Vagina (tissue), 2 donors: ENCODE results near the gene USP46. TPM values are rescaled to one million over a fixed set of nuclear protein-coding genes. Genes with fewer than 3 reads are reported as not detected.

Source experiments
- DNase-seq, 2 donors: peaks; one replicate each; pipeline ENCODE4 v3.0.0-alpha.2; 2017; ENCODE audit errors: extremely low spot score in 2 of 2
- H3K27ac ChIP-seq: fragments of 200-600 bp; sonication (generic); one replicate; pipeline ENCODE4 v1.5.1; 2019
- H3K27me3 ChIP-seq: fragments of 200-600 bp; sonication (generic); one replicate; pipeline ENCODE4 v1.5.1; 2019
- H3K36me3 ChIP-seq, 2 donors: fragments of 200-600 bp; sonication (generic); one replicate each; pipeline ENCODE4 v1.5.1; 2017 to 2019
- H3K4me1 ChIP-seq: fragments of 200-600 bp; sonication (generic); one replicate; pipeline ENCODE4 v1.5.1; 2019
- H3K4me3 ChIP-seq, 2 donors: fragments of 200-600 bp; sonication (generic); 1 replicate in 1 of 2; 2 replicates in 1 of 2; pipeline ENCODE4 v1.5.1; 2016 to 2019
- H3K9me3 ChIP-seq: fragments of 200-600 bp; sonication (generic); one replicate; pipeline ENCODE4 v1.5.1; 2019
- POLR2A ChIP-seq, 2 donors: fragments of 450-650 bp; IDR thresholded peaks; one replicate each; pipeline ENCODE4 v1.6.1; 2017; ENCODE audit warnings: antibody characterized with exemption in 2 of 2, mild to moderate bottlenecking in 2 of 2, moderate library complexity in 2 of 2
- POLR2AphosphoS5 ChIP-seq, 2 donors: sonication (generic); formaldehyde crosslinking; IDR thresholded peaks; one replicate each; pipeline ENCODE4 v1.9.0; 2017; ENCODE audit warnings: antibody characterized with exemption in 2 of 2, mild to moderate bottlenecking in 2 of 2, low read depth in 1 of 2; ENCODE audit not compliant: insufficient read depth in 1 of 2
- intact Hi-C: fragments of 100-400 bp; cut with DNase I; formaldehyde crosslinking; loops from one replicate; pipeline ENCODE4 v1.15.1; 2023
- total RNA-seq: library from RNA; depleted of rRNA; stranded (reverse); fragments of >200 nt; gene quantifications from one replicate; pipeline ENCODE4 v1.2.3, GENCODE V29; 2016
- TF ChIP-seq, protein P1 (sequence below), 3 experiments: fragments of 450-650 bp in 2 of 3; fragments of 200-600 bp in 1 of 3; sonication (generic) in 1 of 3; IDR thresholded peaks; one replicate each; pipeline ENCODE4 v1.5.1; 2017 to 2019; ENCODE audit warnings: antibody characterized with exemption in 3 of 3, mild to moderate bottlenecking in 2 of 3, moderate library complexity in 2 of 3

Gene USP46
- total RNA-seq, 1 donor from 2014 or later: 10.6 TPM

DNA sequence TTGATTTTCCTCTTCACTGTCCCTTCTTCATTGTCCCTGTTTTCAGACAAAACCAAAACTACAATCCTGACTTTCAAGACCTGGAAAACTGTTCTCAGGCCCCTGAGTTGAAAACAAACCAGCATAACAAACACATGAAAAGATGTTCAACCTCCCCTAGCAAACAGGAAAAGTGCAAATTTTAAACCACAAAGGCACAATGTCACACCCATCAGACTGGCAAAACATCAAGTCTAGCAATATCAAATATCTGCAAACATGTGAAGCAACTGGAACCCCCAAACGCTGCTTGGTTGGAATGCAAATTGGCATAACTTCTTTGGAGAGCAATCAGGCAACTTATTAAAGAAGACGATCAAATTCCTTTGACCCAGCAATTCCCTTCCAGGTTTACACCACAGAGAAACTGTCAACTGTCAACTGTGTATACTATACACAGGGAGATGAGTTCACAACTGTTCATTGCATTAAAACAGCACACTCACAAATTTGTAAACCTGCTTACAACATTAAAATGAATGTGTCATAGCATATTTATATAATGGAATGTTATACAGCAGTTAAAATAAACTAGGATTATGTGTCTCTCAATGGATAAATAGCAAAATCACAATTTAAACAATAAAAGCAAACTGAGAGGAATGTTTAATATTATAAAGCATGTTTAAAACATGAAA lies 7.0 kb downstream of the USP46 start:
- no peak for TF ChIP-seq POLR2AphosphoS5 (IDR thresholded peaks at IDR 0.05; ENCODE audit: insufficient read depth in 1 of 2, low read depth in 1 of 2)
- intact Hi-C loops: no loop called here
- Histone ChIP-seq H3K27me3 (no peaks in the 10 kb centered on the region), H3K4me1 (peaks cover 46% of the 10 kb centered on the region), H3K9me3 (no peaks in the 10 kb centered on the region), H3K36me3 (no peaks in the 10 kb centered on the region), H3K4me3 (no peak overlapping the region), H3K27ac (no peak overlapping the region)
- DNase-seq: peak in 1 of 2 donors; percentile 9

- intact Hi-C loops: no loop called here
- Histone ChIP-seq H3K36me3 (no peaks in the 10 kb centered on the region), H3K27me3 (no peaks in the 10 kb centered on the region), H3K4me3 (no peak overlapping the region), H3K9me3 (no peaks in the 10 kb centered on the region), H3K4me1 (peaks cover 39% of the 10 kb centered on the region), H3K27ac (no peak overlapping the region)
- TF ChIP-seq, protein P1, sequence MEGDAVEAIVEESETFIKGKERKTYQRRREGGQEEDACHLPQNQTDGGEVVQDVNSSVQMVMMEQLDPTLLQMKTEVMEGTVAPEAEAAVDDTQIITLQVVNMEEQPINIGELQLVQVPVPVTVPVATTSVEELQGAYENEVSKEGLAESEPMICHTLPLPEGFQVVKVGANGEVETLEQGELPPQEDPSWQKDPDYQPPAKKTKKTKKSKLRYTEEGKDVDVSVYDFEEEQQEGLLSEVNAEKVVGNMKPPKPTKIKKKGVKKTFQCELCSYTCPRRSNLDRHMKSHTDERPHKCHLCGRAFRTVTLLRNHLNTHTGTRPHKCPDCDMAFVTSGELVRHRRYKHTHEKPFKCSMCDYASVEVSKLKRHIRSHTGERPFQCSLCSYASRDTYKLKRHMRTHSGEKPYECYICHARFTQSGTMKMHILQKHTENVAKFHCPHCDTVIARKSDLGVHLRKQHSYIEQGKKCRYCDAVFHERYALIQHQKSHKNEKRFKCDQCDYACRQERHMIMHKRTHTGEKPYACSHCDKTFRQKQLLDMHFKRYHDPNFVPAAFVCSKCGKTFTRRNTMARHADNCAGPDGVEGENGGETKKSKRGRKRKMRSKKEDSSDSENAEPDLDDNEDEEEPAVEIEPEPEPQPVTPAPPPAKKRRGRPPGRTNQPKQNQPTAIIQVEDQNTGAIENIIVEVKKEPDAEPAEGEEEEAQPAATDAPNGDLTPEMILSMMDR (IDR thresholded peaks at IDR 0.05): no peak
- TF ChIP-seq POLR2AphosphoS5 (IDR thresholded peaks at IDR 0.05; ENCODE audit: insufficient read depth in 1 of 2, low read depth in 1 of 2) (no peak), POLR2A (IDR thresholded peaks at IDR 0.05) (no peak)
- DNase-seq: peak in 1 of 2 donors; percentile 43
These were observed 10.3 kb downstream of the USP46 start for GRCh38 chr4:52648836-52649235.

DNA sequence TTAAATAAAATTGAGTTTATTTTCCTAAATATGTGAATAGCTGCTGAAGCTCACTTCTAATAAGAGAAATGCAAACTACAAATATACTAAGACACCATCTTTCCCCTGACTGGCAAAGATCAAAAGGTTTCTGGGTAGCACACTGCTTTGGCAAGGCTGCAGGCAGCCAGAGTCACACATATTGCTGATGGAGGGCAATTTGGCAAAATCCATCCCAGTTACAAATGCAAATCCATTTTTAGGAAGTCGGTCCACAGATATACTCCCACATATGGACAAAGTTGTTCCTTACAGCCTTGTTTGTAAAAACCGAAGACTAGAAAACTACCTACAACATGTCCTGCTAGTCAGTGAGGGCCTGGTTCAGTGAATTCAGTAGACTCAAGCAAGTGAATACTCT lies 12.4 kb downstream of the USP46 start:
- Histone ChIP-seq H3K36me3 (no peaks in the 10 kb centered on the region), H3K9me3 (no peaks in the 10 kb centered on the region), H3K4me1 (peaks cover 53% of the 10 kb centered on the region), H3K27me3 (no peaks in the 10 kb centered on the region), H3K27ac (no peak overlapping the region), H3K4me3 (no peak overlapping the region)
- peak in 1 of 2 donors; percentile 34 for DNase-seq
- TF ChIP-seq, protein P1 (IDR thresholded peaks at IDR 0.05): no peak
- no peak for TF ChIP-seq POLR2AphosphoS5 (IDR thresholded peaks at IDR 0.05; ENCODE audit: insufficient read depth in 1 of 2, low read depth in 1 of 2)
- TF ChIP-seq POLR2A (IDR thresholded peaks at IDR 0.05): no peak
- intact Hi-C loops: no loop called here

GRCh38 chr4:52646096-52646495 lies 13.0 kb downstream of the USP46 start:
- no peaks in the 10 kb centered on the region for H3K9me3 ChIP-seq
- H3K27me3 ChIP-seq: no peaks in the 10 kb centered on the region
- H3K4me3 ChIP-seq: no peak overlapping the region
- peaks cover 59% of the 10 kb centered on the region for H3K4me1 ChIP-seq
- TF ChIP-seq, protein P1 (IDR thresholded peaks at IDR 0.05): no peak
- TF ChIP-seq POLR2AphosphoS5 (IDR thresholded peaks at IDR 0.05; ENCODE audit: insufficient read depth in 1 of 2, low read depth in 1 of 2): no peak
- TF ChIP-seq POLR2A (IDR thresholded peaks at IDR 0.05): no peak
- intact Hi-C loops: no loop called here
- no peak for DNase-seq
- H3K27ac ChIP-seq: no peak overlapping the region
- H3K36me3 ChIP-seq: no peaks in the 10 kb centered on the region

DNA sequence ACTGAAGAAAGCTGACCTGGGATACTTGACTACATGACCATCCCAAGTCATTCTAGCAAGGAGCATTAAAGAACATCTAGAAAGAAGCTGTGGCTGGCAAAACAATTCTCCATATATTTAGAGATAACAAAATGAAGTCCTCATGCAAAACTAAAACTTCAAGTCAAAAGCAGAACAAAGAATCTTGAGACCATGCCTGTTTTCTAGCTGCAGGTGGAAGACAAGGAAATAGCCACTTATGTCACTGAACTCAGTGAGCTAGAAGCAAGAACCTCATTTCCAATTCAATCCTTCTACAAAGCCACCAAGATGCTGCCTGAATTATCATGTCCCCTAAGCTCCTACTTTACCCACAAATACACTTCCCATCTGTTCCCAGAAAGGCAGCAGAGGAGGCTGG lies 13.8 kb downstream of the USP46 start:
- DNase-seq: no peak
- Histone ChIP-seq H3K27me3 (no peaks in the 10 kb centered on the region), H3K4me3 (no peak overlapping the region), H3K4me1 (peaks cover 67% of the 10 kb centered on the region), H3K36me3 (no peaks in the 10 kb centered on the region), H3K27ac (no peak overlapping the region), H3K9me3 (no peaks in the 10 kb centered on the region)
- TF ChIP-seq, protein P1 (IDR thresholded peaks at IDR 0.05): no peak
- TF ChIP-seq POLR2AphosphoS5 (IDR thresholded peaks at IDR 0.05; ENCODE audit: insufficient read depth in 1 of 2, low read depth in 1 of 2) (no peak), POLR2A (IDR thresholded peaks at IDR 0.05) (no peak)
- intact Hi-C loops: no loop called here
